ENCODE results near the gene RIPPLY1.

The RIPPLY1 gene

DNA sequence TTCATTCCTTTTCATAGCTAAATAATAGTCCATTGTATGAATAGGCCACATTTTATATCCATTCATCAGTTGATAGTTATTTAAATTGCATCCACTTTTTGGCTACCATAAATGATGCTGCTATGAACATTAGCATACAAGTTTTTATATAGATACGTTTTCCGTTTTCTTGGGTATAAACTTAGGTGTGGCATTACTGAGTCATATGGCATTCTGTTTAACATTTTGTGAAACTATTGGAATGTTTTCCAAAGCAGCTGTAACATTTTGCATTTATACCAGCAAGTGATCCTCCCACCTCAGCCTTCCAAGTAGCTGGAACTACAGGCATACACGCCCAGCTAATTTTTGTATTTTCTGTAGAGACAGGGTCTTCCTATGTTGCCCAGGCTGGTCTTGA lies 43.3 kb upstream of the RIPPLY1 start:
- no peak overlapping the region for H3K4me3 ChIP-seq (replicated peaks in 1 of 2; ENCODE audit: low read depth in 2 of 2, low read length in 2 of 2)
- DNase-seq (ENCODE audit: low read depth in 2 of 2) = no peak
- TF ChIP-seq, protein P1, sequence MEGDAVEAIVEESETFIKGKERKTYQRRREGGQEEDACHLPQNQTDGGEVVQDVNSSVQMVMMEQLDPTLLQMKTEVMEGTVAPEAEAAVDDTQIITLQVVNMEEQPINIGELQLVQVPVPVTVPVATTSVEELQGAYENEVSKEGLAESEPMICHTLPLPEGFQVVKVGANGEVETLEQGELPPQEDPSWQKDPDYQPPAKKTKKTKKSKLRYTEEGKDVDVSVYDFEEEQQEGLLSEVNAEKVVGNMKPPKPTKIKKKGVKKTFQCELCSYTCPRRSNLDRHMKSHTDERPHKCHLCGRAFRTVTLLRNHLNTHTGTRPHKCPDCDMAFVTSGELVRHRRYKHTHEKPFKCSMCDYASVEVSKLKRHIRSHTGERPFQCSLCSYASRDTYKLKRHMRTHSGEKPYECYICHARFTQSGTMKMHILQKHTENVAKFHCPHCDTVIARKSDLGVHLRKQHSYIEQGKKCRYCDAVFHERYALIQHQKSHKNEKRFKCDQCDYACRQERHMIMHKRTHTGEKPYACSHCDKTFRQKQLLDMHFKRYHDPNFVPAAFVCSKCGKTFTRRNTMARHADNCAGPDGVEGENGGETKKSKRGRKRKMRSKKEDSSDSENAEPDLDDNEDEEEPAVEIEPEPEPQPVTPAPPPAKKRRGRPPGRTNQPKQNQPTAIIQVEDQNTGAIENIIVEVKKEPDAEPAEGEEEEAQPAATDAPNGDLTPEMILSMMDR (IDR thresholded peaks at IDR 0.05; ENCODE audit: low read depth, low read length) = no peak

DNA sequence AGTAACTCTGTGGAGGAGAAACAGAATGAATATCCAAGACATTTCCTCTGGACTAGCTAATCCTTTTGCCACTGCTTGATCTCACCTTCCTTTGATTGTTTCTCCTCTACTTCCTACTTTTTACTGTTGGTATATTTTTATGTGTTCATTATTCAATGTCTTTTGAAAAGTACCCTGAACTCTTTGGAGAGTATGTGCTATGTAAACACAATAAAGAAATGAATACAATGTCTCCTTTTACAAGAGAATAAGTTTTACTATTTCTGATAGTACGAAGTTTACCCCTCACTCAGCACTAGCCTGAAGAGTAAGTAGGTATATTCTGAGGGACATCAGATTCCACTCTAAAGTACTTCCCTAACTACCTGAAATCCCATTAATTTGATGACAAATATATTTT lies 36.9 kb upstream of the RIPPLY1 start:
- TF ChIP-seq, protein P1 (IDR thresholded peaks at IDR 0.05; ENCODE audit: low read depth, low read length) = no peak
- no peak for DNase-seq (ENCODE audit: low read depth in 2 of 2)
- no peak overlapping the region for H3K4me3 ChIP-seq (replicated peaks in 1 of 2; ENCODE audit: low read depth in 2 of 2, low read length in 2 of 2)

DNA sequence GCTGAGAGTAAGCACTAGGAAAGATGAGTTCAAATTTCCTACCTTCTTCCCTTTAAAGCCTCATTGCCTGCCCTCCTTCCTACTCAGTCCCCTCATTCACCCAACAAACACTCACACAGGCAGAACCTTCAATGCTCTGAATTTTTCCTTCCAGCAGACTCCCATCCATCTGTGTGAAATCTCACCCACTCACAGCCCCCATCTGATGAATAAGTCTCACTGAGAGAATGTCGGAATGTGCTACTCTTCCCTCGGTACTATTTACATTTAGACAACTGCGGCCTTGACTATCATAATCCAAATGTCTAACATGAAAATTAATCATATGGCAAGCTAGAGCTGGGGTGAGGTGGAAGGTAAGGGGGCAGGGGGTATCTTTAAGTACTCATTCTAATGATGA lies 36.4 kb upstream of the RIPPLY1 start:
- DNase-seq (ENCODE audit: low read depth in 2 of 2) = no peak
- TF ChIP-seq, protein P1 (IDR thresholded peaks at IDR 0.05; ENCODE audit: low read depth, low read length) = no peak
- H3K4me3 ChIP-seq (replicated peaks in 1 of 2; ENCODE audit: low read depth in 2 of 2, low read length in 2 of 2) = no peak overlapping the region

DNA sequence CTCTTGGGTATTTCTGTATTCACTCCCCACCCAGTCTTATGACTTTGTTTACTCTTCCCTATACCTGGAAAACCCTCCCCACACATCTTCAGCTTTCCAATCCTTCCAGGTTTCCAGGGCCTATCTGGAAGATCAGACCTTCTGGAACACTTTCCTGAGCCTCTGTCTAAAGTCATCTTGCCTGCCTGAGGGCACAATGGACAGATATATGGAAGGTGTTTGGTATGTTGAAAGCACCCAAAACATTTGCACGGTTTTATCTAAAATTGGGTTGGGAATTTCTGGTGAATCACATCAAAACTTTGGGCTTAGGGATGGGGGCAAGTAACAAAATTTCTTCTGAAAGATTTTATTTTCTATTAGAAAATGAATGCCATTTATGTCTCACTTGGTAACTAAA lies 33.1 kb upstream of the RIPPLY1 start:
- TF ChIP-seq, protein P1 (IDR thresholded peaks at IDR 0.05; ENCODE audit: low read depth, low read length) = no peak
- DNase-seq (ENCODE audit: low read depth in 2 of 2) = no peak
- no peak overlapping the region for H3K4me3 ChIP-seq (replicated peaks in 1 of 2; ENCODE audit: low read depth in 2 of 2, low read length in 2 of 2)

DNA sequence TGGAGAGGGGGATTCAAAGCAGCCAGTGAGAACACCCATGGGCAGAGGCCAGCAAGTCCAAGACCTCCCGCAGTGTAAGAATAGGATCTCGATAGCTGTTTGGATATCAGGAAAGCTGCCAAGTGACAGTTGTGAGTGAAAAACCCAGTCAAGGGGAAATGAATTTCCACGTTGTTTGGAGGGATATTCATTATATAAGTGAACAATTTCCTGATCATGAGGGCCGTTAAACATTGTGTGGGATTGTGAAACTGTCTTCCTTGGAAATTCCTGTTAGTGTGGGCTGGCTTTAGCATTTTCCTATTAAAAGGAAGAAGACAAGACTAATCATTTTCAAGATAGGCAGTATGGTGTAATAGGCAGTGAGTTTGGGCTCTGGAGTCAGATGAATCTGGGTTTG lies 32.0 kb upstream of the RIPPLY1 start:
- no peak overlapping the region for H3K4me3 ChIP-seq (replicated peaks in 1 of 2; ENCODE audit: low read depth in 2 of 2, low read length in 2 of 2)
- TF ChIP-seq, protein P1 (IDR thresholded peaks at IDR 0.05; ENCODE audit: low read depth, low read length) = no peak
- DNase-seq (ENCODE audit: low read depth in 2 of 2) = peak in 1 of 2 donors; percentile 54

DNA sequence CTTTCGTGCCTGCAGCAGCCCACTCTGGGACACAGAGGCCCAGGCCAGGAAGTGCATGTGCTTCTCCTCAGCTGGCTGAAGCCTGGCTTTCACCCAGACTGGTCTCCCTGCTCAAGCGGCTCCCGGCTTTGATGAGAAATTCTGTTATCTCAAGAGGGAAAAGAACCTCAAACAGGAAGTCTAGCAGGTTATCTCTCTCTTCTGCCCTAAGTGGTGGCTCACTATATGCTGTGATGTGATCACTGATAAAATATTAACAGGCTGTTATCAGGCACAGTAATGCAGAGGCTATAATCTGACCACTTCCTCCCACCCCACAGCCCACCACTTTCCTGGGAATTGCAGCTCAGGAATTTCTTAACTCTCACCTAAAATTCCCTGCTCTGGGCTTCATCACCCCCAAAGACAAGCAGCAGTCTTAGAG lies 30.4 kb upstream of the RIPPLY1 start:
- peak in 1 of 2 donors; percentile 43 for DNase-seq (ENCODE audit: low read depth in 2 of 2)

More for the DNA sequence above, 30.4 kb upstream of the RIPPLY1 start:
- TF ChIP-seq, protein P1 (IDR thresholded peaks at IDR 0.05; ENCODE audit: low read depth, low read length) = no peak
- H3K4me3 ChIP-seq (replicated peaks in 1 of 2; ENCODE audit: low read depth in 2 of 2, low read length in 2 of 2) = no peak overlapping the region

All from cardiac fibroblast (primary cell).